ENCODE data around the gene SPECC1L.

SPECC1L gene

DNA sequence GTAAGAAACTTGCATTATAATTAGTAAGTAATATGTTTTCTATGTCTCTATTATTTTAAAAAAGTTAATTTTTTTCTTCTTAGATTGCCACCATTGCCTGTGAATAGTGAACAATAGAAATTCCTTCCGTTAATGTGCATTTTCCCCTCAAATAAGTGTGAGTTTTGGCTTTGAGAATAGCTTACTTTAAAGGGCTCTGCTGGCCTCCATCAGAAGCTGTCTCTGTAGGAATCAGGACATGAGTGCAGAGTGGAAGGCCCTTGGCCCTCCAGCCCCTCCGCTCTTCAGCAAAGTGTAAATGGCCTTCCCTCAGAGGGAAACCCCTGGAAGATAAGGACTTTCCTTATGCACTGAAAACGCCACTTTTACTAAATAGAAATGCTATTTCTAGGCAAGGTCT, 132.7 kb downstream of the SPECC1L start:
- DNase-seq, result no peak

DNA sequence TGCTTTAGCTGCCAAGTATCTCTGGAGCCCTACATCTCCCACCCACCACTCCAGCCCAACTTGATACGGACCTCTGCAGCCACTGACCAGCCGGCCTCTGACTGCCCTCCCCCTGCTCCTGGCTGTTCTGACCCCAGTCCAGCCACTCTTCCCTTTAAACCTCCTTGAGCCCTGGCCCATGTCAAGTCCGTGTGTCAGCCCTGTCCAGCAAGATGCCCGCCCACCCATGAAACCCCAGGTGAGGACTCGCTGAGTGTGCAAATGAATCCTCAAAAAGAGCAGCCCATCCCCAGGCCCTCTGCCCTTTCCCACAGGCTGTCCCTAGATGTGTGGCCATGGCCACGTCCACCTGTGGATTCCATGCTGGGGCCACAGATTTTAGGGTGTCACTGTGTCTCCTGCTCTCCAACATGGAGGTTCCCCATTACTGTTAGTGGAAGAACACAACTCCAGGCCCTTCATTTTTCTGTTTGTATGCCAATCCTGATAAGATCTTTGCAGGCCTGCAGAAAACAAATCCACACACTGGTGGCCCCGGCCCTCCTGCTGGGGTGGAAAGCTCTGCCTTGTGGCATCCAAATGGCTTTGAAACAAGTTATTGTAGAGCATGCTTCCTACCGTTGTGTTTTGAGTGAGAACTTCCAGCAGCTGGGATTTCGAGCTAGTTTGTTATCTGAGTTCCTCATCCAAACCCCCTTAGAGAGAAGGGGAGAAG, 134.1 kb downstream of the SPECC1L start:
- DNase-seq, result no peak

DNA sequence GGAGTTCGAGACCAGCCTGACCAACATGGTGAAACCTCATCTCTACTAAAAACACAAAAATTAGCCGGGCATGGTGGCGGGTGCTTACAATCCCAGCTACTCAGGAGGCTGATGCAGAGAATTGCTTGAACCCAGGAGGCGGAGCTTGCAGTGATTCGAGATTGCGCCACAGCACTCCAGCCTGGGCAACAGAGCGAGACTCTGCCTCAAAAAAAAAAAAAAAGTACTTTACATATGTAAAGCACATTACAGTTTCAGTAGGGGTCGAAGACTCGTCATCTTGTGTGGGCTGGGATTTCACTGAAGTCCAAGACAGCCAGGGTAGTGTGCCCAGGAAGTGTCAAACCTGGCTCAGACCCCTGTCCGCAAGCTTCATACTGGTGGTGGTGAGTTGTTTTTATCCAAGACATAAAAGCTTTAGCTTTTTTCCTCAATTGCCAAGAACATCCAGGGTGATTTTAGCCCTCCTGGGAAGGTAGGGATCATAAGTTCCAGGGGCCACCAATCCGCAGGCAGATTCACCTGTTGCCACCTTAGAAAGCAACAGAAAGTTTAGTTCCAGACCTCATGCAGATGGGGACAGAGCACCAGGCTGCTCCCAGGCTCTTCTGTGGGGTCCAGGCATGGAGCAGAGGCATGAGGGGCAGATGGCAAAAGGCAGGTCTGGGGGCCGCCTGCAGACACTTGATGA, 135.1 kb downstream of the SPECC1L start:
- DNase-seq, result no peak

DNA sequence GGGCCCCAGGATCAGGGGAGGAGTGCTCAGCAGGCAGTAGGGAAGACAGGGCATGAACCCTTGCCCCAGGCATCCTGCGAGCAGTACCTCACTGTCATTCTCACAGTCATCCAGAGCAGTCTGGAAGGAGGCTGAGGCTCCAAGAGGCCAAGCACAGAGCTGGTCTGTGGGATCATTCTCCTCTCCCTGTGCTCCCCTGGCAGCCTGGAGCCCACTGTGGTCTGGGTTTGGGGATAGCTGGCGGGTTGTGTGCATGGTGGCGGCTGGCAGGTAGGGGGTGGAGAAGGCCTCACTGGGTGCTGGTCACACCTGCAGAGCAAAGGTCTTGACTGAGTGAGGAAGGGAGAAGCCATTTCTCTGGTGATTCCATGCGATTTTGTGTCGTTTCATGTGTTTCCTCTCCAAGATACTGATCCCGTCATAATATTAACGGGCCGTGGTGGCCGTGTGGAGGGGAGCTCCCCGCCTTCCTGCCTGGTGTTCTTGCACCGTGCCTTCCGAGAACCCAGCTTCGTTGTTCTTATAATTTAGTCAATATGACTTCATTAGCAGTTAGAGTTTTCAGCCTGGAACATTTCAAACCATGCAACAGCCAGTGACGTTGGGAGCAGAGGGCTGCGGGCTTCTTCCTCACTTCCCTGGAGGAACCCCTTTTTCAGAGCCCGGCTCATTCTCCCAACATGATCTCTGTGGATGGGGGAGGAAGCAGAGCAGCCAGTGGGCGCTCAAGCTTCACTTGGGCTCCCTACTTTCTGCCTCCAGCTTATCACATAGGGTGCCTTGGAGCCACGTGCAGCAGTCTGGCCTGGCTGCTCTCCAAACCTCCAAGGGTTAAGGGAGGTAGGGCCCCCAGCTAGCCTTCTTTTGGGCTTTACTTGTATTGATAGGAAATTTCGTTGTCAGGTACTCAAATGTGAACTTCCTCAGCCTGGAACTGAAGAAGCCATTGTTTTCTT, 136.0 kb downstream of the SPECC1L start:
- DNase-seq, result no peak

- no peak for DNase-seq
These were observed 136.6 kb downstream of the SPECC1L start for GRCh38 chr22:24407278-24407665.

DNA sequence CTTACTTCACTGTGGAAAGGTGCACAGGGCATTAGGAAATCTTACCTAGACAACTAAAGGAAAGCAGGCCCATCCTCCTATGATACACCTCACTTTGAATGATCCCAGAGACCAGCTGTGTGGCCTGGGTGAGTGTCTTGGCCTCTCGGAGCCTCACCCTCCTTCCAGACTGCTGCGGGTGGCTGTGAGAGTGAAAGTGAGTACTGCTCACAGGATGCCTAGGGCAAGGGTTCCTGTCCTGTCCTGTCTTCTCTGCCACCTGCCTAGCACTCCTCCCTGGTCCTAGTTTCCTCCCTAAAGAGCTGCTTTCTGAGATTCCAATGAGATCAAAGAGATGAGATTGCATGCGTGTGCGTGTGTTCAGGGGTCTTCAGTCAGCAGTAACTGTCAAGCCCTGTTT, 137.3 kb downstream of the SPECC1L start:
- no peak for DNase-seq

DNA sequence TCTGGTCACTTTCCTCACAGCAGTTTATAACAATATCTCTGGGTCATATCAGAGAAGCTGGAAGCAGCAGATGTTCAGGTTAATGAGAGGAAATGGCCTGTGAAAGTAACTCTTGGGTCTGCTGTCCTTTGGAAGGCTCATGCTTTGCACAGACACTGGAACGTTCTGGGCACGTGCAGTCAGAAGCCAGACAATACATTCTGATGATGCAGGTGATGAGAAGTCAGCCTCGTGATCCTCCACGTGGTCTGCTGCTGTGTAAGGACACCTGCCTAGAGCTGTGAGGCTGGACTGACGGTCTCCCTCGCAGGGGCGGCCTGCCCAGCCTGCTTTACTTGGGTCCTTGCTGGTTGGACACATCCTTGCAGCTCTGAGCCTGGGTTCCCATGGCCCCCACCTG, 138.0 kb downstream of the SPECC1L start:
- no peak for DNase-seq

GRCh38 chr22:24409707-24410106, 139.1 kb downstream of the SPECC1L start:
- DNase-seq, result no peak

- peak; percentile 69 for DNase-seq
These were observed 139.7 kb downstream of the SPECC1L start for GRCh38 chr22:24410110-24410856.

DNA sequence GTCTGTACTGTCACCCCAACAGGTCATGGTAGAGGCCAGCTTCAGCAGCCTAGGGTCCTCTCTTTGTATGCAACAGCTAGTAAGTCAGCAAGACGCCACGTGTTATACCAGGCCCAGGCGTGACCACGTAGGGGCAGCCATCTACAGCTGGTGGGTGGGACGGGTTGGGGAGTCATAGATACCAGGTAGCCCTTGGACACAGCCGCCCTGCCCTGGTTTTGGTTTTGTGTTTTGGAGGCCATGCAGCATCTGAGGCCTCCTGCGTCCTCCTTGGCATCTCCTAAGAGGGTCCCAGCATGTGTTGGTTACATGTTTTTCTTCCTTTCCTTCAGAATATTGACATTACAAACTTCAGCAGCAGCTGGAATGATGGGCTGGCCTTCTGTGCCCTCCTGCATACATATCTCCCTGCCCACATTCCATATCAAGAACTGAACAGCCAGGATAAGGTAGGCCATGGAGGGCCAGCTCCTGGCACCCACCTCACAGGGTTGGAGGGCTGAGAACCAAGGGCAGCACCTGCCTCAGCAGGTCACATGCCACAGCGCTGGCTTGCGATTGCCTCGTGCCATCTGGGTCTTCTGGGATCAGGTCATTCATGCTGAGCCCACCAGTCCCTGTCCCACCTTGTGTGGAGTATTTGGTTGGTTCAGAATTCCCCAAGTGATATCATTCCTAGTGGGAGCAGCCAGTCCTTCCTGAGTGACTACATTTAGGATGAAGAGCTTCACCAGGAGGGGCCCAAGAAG, 140.8 kb downstream of the SPECC1L start:
- no peak for DNase-seq

GRCh38 chr22:24412274-24412673, 141.6 kb downstream of the SPECC1L start:
- no peak for DNase-seq

DNA sequence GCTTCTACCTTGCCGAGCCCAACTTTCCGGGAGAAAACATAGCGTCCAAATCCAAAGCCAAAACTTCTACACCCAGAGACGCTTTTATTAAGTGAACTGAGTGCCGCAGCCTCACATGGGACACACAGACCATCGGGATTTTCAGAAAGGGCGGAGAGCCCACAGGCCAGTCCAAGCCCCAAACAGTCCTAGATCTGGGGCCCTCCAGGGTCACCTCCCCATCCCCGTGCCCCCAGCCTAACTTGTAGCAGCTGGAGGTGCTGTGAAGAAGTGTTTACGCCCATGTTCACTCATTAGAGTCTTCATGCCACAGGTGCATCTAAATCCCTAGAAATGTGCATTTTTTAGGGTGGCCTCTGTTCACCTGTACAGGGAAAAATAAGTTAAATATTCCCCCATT, 142.6 kb downstream of the SPECC1L start:
- DNase-seq, result no peak

- DNase-seq, result no peak
These were observed 143.2 kb downstream of the SPECC1L start for GRCh38 chr22:24413736-24414385.

GRCh38 chr22:24414523-24414922, 143.9 kb downstream of the SPECC1L start:
- DNase-seq, result no peak

GRCh38 chr22:24414984-24415945, 144.6 kb downstream of the SPECC1L start:
- DNase-seq, result no peak

DNA sequence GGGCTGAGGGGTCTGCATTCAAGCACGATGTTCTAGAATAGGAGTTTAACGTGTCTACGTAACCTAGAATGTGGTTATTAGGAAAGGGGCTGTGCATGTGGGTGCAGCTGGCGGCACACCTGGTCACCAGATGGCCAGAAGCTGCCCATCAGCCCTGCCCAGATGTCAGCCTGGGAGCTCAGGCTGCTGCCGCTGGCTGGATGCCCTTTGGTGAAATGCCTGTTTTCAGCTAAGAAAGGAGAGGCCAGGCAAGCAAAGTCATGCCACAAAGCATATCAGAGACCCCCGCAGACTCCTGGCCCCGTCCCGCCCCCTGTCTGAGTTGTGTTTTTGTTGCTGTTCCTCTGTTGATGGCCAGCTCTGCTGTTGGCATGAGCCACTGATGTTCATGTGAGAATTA, 145.5 kb downstream of the SPECC1L start:
- no peak for DNase-seq

- no peak for DNase-seq
These were observed 146.0 kb downstream of the SPECC1L start for GRCh38 chr22:24416611-24417010.

GRCh38 chr22:24417200-24417599, 146.6 kb downstream of the SPECC1L start:
- no peak for DNase-seq

- DNase-seq, result no peak
These were observed 147.4 kb downstream of the SPECC1L start for GRCh38 chr22:24417901-24418641.

Measured in EL (cell line).